Type B pancreatic cell (in vitro differentiated cells): Measurements from ENCODE around the gene PTCH1. TPM values are rescaled to one million over a fixed set of nuclear protein-coding genes. Genes with fewer than 3 reads are reported as not detected.

Experiments used
- DNase-seq: peaks from one replicate; pipeline ENCODE4 v3.0.0; 2021; ENCODE audit warnings: mixed read lengths; ENCODE audit not compliant: unreplicated experiment; ENCODE audit errors: extremely low spot score
- H3K27ac Mint-ChIP-seq: 2 replicates; pipeline ENCODE4 v1.8.0; 2021; ENCODE audit warnings: mild to moderate bottlenecking, mixed read lengths
- H3K27me3 Mint-ChIP-seq: 2 replicates; pipeline ENCODE4 v1.8.0; 2021; ENCODE audit warnings: mixed read lengths
- H3K36me3 Mint-ChIP-seq: 2 replicates; pipeline ENCODE4 v1.8.0; 2021; ENCODE audit warnings: mixed read lengths
- H3K4me1 Mint-ChIP-seq: one replicate; pipeline ENCODE4 v1.8.0; 2021; ENCODE audit warnings: mixed read lengths; ENCODE audit not compliant: unreplicated experiment
- H3K4me3 Mint-ChIP-seq: 2 replicates; pipeline ENCODE4 v1.8.0; 2021; ENCODE audit warnings: mild to moderate bottlenecking, mixed read lengths
- H3K9me3 Mint-ChIP-seq: 2 replicates; pipeline ENCODE4 v1.8.0; 2021; ENCODE audit warnings: mixed read lengths
- total RNA-seq: library from RNA; stranded (reverse); gene quantifications from 2 replicates; pipeline ENCODE4 v1.2.1, GENCODE V29; 2021; ENCODE audit warnings: low replicate concordance
- TF ChIP-seq, protein P1 (sequence below): fragments of 200-600 bp; sonication (generic); conservative IDR thresholded peaks from 2 replicates; pipeline ENCODE4 v1.5.0; 2021; ENCODE audit warnings: antibody characterized with exemption, mild to moderate bottlenecking

The PTCH1 gene
- total RNA-seq, 1 donor from 2014 or later: 123 TPM

DNA sequence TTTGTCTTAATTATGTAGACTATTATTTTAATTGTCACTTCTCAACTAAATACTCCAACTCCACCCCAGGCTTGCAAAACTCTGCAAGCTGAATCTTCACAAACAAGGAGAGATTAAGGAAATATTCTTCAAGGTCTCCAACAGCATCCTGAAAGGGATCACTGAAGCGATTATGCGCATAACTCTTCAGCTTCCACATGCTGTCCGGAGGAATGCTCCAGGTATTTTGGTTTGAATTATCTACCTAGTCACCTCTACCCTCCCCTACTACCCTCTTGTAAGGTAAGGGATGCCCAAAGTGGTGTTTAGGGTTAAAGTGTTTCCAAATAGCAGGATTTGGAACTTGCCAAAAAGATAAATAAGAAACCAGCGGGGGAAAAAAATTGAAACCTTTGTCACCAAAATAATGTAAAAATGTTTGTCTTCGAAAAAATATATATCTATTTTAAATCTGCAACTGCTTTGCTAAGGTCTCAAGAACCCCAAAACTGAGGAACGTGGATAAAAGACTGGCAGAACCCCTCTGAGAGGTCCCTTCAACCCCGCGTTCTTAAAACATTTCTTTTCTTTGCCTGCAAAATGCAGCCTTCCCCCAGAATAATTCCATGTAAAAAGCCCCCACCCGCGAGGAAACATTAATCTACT lies 11.6 kb downstream of the PTCH1 start:
- peak overlapping the region; percentile 84 for H3K27ac Mint-ChIP-seq
- H3K4me1 Mint-ChIP-seq: peaks cover 36% of the 10 kb centered on the region
- peaks cover 24% of the 10 kb centered on the region for H3K36me3 Mint-ChIP-seq
- no peaks in the 10 kb centered on the region for H3K27me3 Mint-ChIP-seq
- TF ChIP-seq, protein P1, sequence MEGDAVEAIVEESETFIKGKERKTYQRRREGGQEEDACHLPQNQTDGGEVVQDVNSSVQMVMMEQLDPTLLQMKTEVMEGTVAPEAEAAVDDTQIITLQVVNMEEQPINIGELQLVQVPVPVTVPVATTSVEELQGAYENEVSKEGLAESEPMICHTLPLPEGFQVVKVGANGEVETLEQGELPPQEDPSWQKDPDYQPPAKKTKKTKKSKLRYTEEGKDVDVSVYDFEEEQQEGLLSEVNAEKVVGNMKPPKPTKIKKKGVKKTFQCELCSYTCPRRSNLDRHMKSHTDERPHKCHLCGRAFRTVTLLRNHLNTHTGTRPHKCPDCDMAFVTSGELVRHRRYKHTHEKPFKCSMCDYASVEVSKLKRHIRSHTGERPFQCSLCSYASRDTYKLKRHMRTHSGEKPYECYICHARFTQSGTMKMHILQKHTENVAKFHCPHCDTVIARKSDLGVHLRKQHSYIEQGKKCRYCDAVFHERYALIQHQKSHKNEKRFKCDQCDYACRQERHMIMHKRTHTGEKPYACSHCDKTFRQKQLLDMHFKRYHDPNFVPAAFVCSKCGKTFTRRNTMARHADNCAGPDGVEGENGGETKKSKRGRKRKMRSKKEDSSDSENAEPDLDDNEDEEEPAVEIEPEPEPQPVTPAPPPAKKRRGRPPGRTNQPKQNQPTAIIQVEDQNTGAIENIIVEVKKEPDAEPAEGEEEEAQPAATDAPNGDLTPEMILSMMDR: no peak
- no peak for DNase-seq
- H3K4me3 Mint-ChIP-seq: peak overlapping the region; percentile 94
- no peaks in the 10 kb centered on the region for H3K9me3 Mint-ChIP-seq

DNA sequence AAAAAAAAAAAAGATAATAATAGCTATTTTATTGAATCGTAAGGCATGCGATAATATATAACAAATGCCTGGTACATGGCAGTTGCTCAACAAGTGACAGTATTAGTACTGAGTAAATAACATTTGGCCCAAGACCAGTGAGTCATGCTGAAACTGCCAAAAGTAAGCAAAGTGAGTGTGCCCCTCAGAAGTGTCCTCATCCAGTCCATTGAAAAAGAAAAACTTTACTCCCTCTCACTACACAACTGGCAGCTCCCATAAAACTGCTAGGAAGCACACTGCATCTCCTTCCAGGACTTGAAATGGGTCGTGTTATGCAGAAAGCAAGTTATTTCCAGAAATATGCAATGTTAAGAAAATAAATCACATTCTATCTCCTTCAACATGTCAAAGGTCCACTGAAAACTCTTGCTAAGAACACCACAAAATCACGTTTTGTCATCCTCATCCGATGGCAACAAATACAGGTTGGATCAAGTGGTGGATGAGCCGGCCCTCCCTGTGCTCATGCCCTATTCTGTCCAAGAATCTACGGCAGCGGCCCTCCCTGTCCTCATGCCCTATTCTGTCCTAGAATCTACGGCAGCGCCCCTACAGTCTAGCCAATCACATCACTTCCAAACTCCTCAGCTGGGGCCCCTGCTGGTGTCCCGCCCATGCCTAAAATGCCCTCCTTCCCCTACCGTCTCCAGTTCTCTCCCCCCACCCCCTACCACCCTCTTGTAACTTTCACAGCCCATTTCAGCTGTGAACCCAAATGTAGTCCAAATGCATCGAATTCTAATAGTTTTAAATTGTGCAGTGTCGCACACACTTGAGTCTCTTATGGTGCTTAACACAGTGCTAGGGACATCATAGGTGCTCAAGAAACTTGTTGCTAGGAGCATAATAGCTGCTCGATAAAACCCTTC lies 12.5 kb downstream of the PTCH1 start:
- Mint-ChIP-seq H3K27ac (peak overlapping the region; percentile 84), H3K36me3 (peaks cover 29% of the 10 kb centered on the region), H3K27me3 (no peaks in the 10 kb centered on the region), H3K4me3 (peak overlapping the region; percentile 94), H3K4me1 (peaks cover 42% of the 10 kb centered on the region), H3K9me3 (no peaks in the 10 kb centered on the region)
- DNase-seq: no peak
- TF ChIP-seq, protein P1: peak; percentile 23

DNA sequence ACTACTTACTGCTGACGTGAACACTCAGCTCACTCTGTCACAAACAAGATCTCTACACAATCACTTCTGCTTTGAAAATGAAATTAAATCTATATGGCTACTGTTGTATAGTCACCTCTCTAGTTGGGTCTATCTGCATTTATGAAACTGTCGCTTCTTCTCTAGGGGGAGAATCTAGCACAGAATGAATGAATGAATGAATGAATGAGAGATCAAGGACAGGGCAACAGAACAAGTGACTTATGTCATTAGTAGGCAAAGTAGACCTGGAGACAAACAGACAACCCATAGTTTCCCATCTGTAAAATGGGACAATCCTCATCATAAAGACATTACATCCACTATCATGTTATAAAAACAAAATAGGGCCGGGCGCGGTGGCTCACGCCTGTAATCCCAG lies 13.4 kb downstream of the PTCH1 start:
- Mint-ChIP-seq H3K4me1 (peaks cover 52% of the 10 kb centered on the region), H3K4me3 (peak overlapping the region; percentile 70), H3K27me3 (no peaks in the 10 kb centered on the region), H3K27ac (no peak overlapping the region), H3K36me3 (peaks cover 30% of the 10 kb centered on the region), H3K9me3 (no peaks in the 10 kb centered on the region)
- TF ChIP-seq, protein P1: no peak
- no peak for DNase-seq

DNA sequence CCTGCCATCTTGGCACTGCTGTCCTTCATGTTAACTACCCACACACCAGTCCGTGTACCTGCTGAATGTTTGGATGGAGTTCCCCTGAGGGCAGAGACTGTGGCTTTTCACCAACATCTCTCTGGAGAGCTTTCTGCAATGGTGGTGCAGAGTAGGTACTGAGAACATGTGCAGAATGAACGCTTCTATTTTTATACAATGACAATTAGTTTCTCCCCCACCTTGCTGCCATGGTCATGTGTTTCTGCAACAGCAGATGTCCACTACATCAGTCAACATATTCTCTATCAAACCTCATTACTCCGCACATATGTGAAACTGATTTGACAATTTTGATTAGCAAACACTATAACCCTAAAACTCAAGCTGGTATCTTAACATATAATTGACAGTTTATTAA lies 14.5 kb downstream of the PTCH1 start:
- Mint-ChIP-seq H3K27ac (no peak overlapping the region), H3K27me3 (no peaks in the 10 kb centered on the region), H3K36me3 (peaks cover 33% of the 10 kb centered on the region), H3K9me3 (no peaks in the 10 kb centered on the region), H3K4me3 (peak overlapping the region; percentile 18), H3K4me1 (peaks cover 63% of the 10 kb centered on the region)
- DNase-seq: no peak
- TF ChIP-seq, protein P1: no peak

DNA sequence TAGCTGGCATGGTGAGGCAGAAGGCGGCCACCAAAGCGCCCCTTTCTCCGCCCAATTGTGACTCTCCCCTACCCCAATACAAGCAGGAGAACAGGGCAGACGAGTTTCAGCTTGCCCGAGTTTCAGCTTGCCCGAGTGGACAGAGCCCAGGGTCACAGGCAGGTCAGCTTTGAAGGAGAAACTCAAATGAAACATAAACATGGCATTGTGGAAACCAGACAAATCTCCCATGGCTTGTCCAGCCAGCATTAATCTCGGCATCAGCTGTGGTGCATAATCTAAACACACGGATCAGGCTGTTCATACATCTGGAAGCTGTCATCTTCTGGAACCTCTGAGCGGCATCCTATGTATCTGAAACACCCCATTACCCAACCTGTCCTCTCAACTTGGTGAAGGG lies 16.9 kb downstream of the PTCH1 start:
- Mint-ChIP-seq H3K9me3 (no peaks in the 10 kb centered on the region), H3K27me3 (no peaks in the 10 kb centered on the region), H3K27ac (peak overlapping the region; percentile 26), H3K4me1 (peaks cover 81% of the 10 kb centered on the region), H3K4me3 (peak overlapping the region; percentile 60), H3K36me3 (peaks cover 34% of the 10 kb centered on the region)
- no peak for DNase-seq
- TF ChIP-seq, protein P1: no peak
